Esophagus muscularis mucosa (tissue), 4 donors: Measurements from ENCODE around the gene ZSCAN20. TPM values are rescaled to one million over a fixed set of nuclear protein-coding genes. Genes with fewer than 3 reads are reported as not detected.

Experiments
- DNase-seq: peaks from one replicate; pipeline ENCODE4 v3.0.0-alpha.2; 2017; ENCODE audit errors: extremely low spot score
- H3K27ac ChIP-seq, 4 donors: fragments of 200-600 bp; sonication (generic); replicated peaks in 1 of 4; 1 replicate in 3 of 4; 2 replicates in 1 of 4; pipeline ENCODE4 v1.5.1; 2016 to 2019; ENCODE audit warnings: mild to moderate bottlenecking in 1 of 4
- H3K27me3 ChIP-seq, 4 donors: fragments of 200-600 bp; sonication (generic); one replicate each; pipeline versions ENCODE4 v1.5.1 to v1.6.0; 2016 to 2019
- H3K36me3 ChIP-seq, 4 donors: fragments of 200-600 bp; sonication (generic); one replicate each; pipeline ENCODE4 v1.5.1; 2016 to 2019
- H3K4me1 ChIP-seq, 4 donors: fragments of 200-600 bp; sonication (generic); one replicate each; pipeline ENCODE4 v1.5.1; 2016 to 2019
- H3K4me3 ChIP-seq, 4 donors: fragments of 200-600 bp; sonication (generic); 1 replicate in 2 of 4; 2 replicates in 2 of 4; pipeline ENCODE4 v1.5.1; 2016 to 2019; ENCODE audit warnings: mild to moderate bottlenecking in 4 of 4, moderate library complexity in 1 of 4
- H3K9me3 ChIP-seq, 4 donors: fragments of 200-600 bp; sonication (generic); 1 replicate in 3 of 4; 2 replicates in 1 of 4; pipeline ENCODE4 v1.5.1; 2016 to 2019
- EP300 ChIP-seq: sonication (generic); formaldehyde crosslinking; IDR thresholded peaks from one replicate; pipeline ENCODE4 v1.6.1; 2017; ENCODE audit warnings: antibody characterized with exemption
- POLR2A ChIP-seq: fragments of 450-650 bp; IDR thresholded peaks from one replicate; pipeline ENCODE4 v1.6.1; 2017; ENCODE audit warnings: antibody characterized with exemption, moderate library complexity, mild to moderate bottlenecking, low read depth
- POLR2AphosphoS5 ChIP-seq, 2 donors: sonication (generic); formaldehyde crosslinking; IDR thresholded peaks; one replicate each; pipeline ENCODE4 v1.6.1; 2017; ENCODE audit warnings: antibody characterized with exemption in 2 of 2
- WGBS: methylation state at CpG from one replicate; pipeline ENCODE4 v1.1.5; 2018; 5-methylcytosine and 5-hydroxymethylcytosine counted together
- intact Hi-C: fragments of 100-400 bp; cut with DNase I; formaldehyde crosslinking; loops from one replicate; pipeline ENCODE4 v1.15.1; 2023
- total RNA-seq, 4 donors: library from RNA; depleted of rRNA; stranded (reverse); fragments of >200 nt; gene quantifications; one replicate each; pipeline versions ENCODE4 v1.1.0 to v1.2.1, GENCODE V29; 2016
- TF ChIP-seq, protein P1 (sequence below), 3 experiments: fragments of 200-600 bp in 2 of 3; fragments of 450-650 bp in 1 of 3; sonication (generic) in 2 of 3; IDR thresholded peaks; one replicate each; pipeline ENCODE4 v1.5.1; 2017 to 2019; ENCODE audit warnings: antibody characterized with exemption in 3 of 3, mild to moderate bottlenecking in 2 of 3, moderate library complexity in 1 of 3

ZSCAN20 gene
- total RNA-seq, 4 donors from 2014 or later, result 6.6 to 8.2 (median 7.7) TPM

DNA sequence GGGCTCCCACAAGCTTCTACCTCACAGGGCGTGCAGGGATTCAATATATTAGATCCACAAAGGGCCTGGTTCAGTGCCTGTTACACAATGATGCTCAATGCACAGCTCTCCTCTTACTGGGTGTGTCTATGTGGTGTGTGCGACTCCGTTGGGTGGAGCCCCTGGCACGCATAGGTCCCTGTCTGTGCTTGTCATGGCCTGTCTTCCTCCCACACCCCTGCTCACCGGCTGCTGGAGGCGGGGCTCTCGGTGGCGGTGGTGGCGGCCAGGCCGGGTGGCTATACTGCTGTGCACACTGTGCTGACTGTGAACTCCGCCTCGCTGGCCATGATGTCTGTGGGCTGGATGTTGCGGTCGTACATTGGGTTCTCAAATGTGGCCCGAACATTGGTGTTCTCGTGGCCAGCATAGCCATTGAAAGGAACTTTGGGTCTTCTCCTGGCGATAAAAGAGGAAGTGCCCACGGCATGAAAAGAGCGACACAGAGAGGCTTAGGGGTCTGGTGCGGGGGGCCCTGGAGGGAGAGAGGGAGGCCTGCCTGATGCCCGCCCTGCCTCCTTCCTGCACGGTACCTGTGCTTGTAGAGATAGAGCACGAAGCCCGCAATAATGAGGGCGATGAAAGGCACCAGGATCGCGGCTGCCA lies 46.9 kb downstream of the ZSCAN20 start:
- no peak for TF ChIP-seq EP300
- no peak for TF ChIP-seq POLR2AphosphoS5 (IDR thresholded peaks at IDR 0.05)
- TF ChIP-seq, protein P1, sequence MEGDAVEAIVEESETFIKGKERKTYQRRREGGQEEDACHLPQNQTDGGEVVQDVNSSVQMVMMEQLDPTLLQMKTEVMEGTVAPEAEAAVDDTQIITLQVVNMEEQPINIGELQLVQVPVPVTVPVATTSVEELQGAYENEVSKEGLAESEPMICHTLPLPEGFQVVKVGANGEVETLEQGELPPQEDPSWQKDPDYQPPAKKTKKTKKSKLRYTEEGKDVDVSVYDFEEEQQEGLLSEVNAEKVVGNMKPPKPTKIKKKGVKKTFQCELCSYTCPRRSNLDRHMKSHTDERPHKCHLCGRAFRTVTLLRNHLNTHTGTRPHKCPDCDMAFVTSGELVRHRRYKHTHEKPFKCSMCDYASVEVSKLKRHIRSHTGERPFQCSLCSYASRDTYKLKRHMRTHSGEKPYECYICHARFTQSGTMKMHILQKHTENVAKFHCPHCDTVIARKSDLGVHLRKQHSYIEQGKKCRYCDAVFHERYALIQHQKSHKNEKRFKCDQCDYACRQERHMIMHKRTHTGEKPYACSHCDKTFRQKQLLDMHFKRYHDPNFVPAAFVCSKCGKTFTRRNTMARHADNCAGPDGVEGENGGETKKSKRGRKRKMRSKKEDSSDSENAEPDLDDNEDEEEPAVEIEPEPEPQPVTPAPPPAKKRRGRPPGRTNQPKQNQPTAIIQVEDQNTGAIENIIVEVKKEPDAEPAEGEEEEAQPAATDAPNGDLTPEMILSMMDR (IDR thresholded peaks at IDR 0.05), result no peak
- no peak for TF ChIP-seq POLR2A
- DNase-seq, result peak; percentile 79
- Histone ChIP-seq H3K36me3 (no peaks in the 10 kb centered on the region), H3K27me3 (peaks cover 0 to 5% (median 0%) of the 10 kb centered on the region in 4 donors), H3K9me3 (no peaks in the 10 kb centered on the region), H3K4me1 (peaks cover 0 to 3% (median 0%) of the 10 kb centered on the region in 4 donors), H3K27ac (no peak overlapping the region), H3K4me3 (no peak overlapping the region)
- intact Hi-C loops, result no loop called here
- WGBS, result 93% methylated on average over 26 of the region's 27 CpGs

- Histone ChIP-seq H3K4me3 (no peak overlapping the region), H3K36me3 (no peaks in the 10 kb centered on the region), H3K9me3 (no peaks in the 10 kb centered on the region), H3K27me3 (peaks cover 0 to 5% (median 0%) of the 10 kb centered on the region in 4 donors), H3K27ac (no peak overlapping the region), H3K4me1 (no peaks in the 10 kb centered on the region)
- intact Hi-C loops, result no loop called here
- TF ChIP-seq POLR2A, result no peak
- no peak for TF ChIP-seq EP300
- TF ChIP-seq, protein P1 (IDR thresholded peaks at IDR 0.05), result no peak
- no peak for TF ChIP-seq POLR2AphosphoS5 (IDR thresholded peaks at IDR 0.05)
- 90% methylated on average over 3 of the region's 3 CpGs for WGBS
- DNase-seq, result no peak
Observed at GRCh38 chr1:33524586-33524985, 52.1 kb downstream of the ZSCAN20 start.

DNA sequence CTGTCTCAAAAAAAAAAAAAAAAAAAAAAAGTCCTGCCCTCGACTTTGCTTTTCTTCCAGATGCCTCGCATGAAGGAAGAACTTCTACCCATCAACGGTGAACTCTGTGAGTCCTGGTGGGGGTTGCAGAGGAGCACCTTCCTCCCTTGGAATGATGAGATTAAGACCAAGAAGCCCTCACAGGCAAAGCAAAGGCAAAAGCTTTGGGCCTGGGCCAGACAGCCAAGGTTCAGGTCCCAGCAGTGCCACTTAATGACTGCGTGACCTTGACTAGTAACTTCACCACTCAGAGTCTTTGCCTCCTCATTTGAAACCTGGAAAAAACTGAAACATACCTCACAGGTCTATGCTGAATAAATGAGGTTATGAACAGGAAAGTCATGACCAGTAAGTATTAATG lies 55.5 kb downstream of the ZSCAN20 start:
- no peak for TF ChIP-seq EP300
- TF ChIP-seq, protein P1 (IDR thresholded peaks at IDR 0.05), result no peak
- TF ChIP-seq POLR2AphosphoS5 (IDR thresholded peaks at IDR 0.05), result no peak
- no peak for TF ChIP-seq POLR2A
- 86% methylated on average over 4 of the region's 4 CpGs for WGBS
- no peaks in the 10 kb centered on the region for H3K4me1 ChIP-seq
- no peaks in the 10 kb centered on the region for H3K36me3 ChIP-seq
- intact Hi-C loops, result no loop called here
- H3K27ac ChIP-seq, result no peak overlapping the region
- no peak overlapping the region for H3K4me3 ChIP-seq
- H3K27me3 ChIP-seq, result no peaks in the 10 kb centered on the region
- DNase-seq, result peak; percentile 81
- H3K9me3 ChIP-seq, result no peaks in the 10 kb centered on the region

- TF ChIP-seq, protein P1 (IDR thresholded peaks at IDR 0.05), result no peak
- TF ChIP-seq POLR2AphosphoS5 (IDR thresholded peaks at IDR 0.05), result no peak
- no peak for DNase-seq
- 71% methylated on average over 1 of the region's 1 CpG for WGBS
- no peaks in the 10 kb centered on the region for H3K4me1 ChIP-seq
- H3K9me3 ChIP-seq, result no peaks in the 10 kb centered on the region
- H3K27ac ChIP-seq, result no peak overlapping the region
- H3K4me3 ChIP-seq, result no peak overlapping the region
- H3K27me3 ChIP-seq, result no peaks in the 10 kb centered on the region
- intact Hi-C loops, result no loop called here
- no peaks in the 10 kb centered on the region for H3K36me3 ChIP-seq
Observed at GRCh38 chr1:33529957-33530356, 57.5 kb downstream of the ZSCAN20 start.

GRCh38 chr1:33532250-33532649 lies 59.8 kb downstream of the ZSCAN20 start:
- TF ChIP-seq POLR2AphosphoS5 (IDR thresholded peaks at IDR 0.05), result no peak
- no peak for TF ChIP-seq POLR2A
- TF ChIP-seq, protein P1 (IDR thresholded peaks at IDR 0.05), result no peak
- TF ChIP-seq EP300, result no peak
- 78% methylated on average over 3 of the region's 3 CpGs for WGBS
- intact Hi-C loops, result no loop called here

More at GRCh38 chr1:33532250-33532649, 59.8 kb downstream of the ZSCAN20 start:
- Histone ChIP-seq H3K36me3 (no peaks in the 10 kb centered on the region), H3K9me3 (no peaks in the 10 kb centered on the region), H3K27ac (no peak overlapping the region), H3K4me3 (no peak overlapping the region), H3K4me1 (no peaks in the 10 kb centered on the region), H3K27me3 (peaks cover 0 to under 1% (median 0%) of the 10 kb centered on the region in 4 donors)
- DNase-seq, result no peak
